ENCODE results near the gene TOR1AIP1.

- no peak for TF ChIP-seq POLR2A (IDR thresholded peaks at IDR 0.05)
- TF ChIP-seq, protein P1, sequence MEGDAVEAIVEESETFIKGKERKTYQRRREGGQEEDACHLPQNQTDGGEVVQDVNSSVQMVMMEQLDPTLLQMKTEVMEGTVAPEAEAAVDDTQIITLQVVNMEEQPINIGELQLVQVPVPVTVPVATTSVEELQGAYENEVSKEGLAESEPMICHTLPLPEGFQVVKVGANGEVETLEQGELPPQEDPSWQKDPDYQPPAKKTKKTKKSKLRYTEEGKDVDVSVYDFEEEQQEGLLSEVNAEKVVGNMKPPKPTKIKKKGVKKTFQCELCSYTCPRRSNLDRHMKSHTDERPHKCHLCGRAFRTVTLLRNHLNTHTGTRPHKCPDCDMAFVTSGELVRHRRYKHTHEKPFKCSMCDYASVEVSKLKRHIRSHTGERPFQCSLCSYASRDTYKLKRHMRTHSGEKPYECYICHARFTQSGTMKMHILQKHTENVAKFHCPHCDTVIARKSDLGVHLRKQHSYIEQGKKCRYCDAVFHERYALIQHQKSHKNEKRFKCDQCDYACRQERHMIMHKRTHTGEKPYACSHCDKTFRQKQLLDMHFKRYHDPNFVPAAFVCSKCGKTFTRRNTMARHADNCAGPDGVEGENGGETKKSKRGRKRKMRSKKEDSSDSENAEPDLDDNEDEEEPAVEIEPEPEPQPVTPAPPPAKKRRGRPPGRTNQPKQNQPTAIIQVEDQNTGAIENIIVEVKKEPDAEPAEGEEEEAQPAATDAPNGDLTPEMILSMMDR (IDR thresholded peaks at IDR 0.05) = no peak
These were observed 40.9 kb downstream of the TOR1AIP1 start for GRCh38 chr1:179923029-179923428.

All from lower leg skin (tissue), 3 donors.